Activated gamma-delta T cell treated with anti-CD3 and anti-CD28 coated beads, Interleukin-2, amount 50 U/mL, for 16 hours (primary cell): ENCODE measurements around the gene SLC2A2.

Source experiments
- DNase-seq: peaks from one replicate; pipeline ENCODE4 v3.0.0-alpha.2; 2020; ENCODE audit warnings: low read depth

SLC2A2 gene

GRCh38 chr3:171026597-171027293, at the start of gene SLC2A2:
SLC2A2 (minus strand) TSS chr3:171026720; CDS start chr3:171026670, 50 bp downstream.
- no peak for DNase-seq

GRCh38 chr3:171072432-171072831, 45.9 kb upstream of the SLC2A2 start:
- DNase-seq: no peak

- DNase-seq: no peak
These were observed 42.1 kb upstream of the SLC2A2 start for GRCh38 chr3:171068658-171069057.

- DNase-seq: no peak
These were observed 39.7 kb upstream of the SLC2A2 start for GRCh38 chr3:171066206-171066605.

GRCh38 chr3:171065732-171066131, 39.2 kb upstream of the SLC2A2 start:
- DNase-seq: no peak

GRCh38 chr3:171064461-171064860, 37.9 kb upstream of the SLC2A2 start:
- DNase-seq: no peak

GRCh38 chr3:171061749-171062148, 35.2 kb upstream of the SLC2A2 start:
- no peak for DNase-seq

GRCh38 chr3:171059978-171060377, 33.5 kb upstream of the SLC2A2 start:
- no peak for DNase-seq

GRCh38 chr3:171058873-171059603, 32.5 kb upstream of the SLC2A2 start:
- no peak for DNase-seq

- DNase-seq: no peak
These were observed 31.5 kb upstream of the SLC2A2 start for GRCh38 chr3:171058058-171058457.

- no peak for DNase-seq
These were observed 30.6 kb upstream of the SLC2A2 start for GRCh38 chr3:171057072-171057471.

- no peak for DNase-seq
These were observed 30.0 kb upstream of the SLC2A2 start for GRCh38 chr3:171056528-171056927.

- DNase-seq: no peak
These were observed 29.0 kb upstream of the SLC2A2 start for GRCh38 chr3:171055336-171056178.

GRCh38 chr3:171054921-171055320, 28.4 kb upstream of the SLC2A2 start:
- no peak for DNase-seq

- DNase-seq: no peak
These were observed 27.7 kb upstream of the SLC2A2 start for GRCh38 chr3:171054231-171054630.

GRCh38 chr3:171049861-171050444, 23.4 kb upstream of the SLC2A2 start:
- DNase-seq: no peak

- DNase-seq: no peak
These were observed 20.2 kb upstream of the SLC2A2 start for GRCh38 chr3:171046760-171047159.

GRCh38 chr3:171044835-171045793, 18.6 kb upstream of the SLC2A2 start:
- DNase-seq: no peak

GRCh38 chr3:171044384-171044783, 17.9 kb upstream of the SLC2A2 start:
- no peak for DNase-seq

- no peak for DNase-seq
These were observed 13.2 kb upstream of the SLC2A2 start for GRCh38 chr3:171039674-171040073.

GRCh38 chr3:171038342-171038741, 11.8 kb upstream of the SLC2A2 start:
- DNase-seq: no peak
